AG09319 (cell line): ENCODE measurements around the gene EVI5.

ENCODE experiments used
- DNase-seq: peaks from one replicate; pipeline ENCODE4 v3.0.0-alpha.2; 2010; ENCODE audit warnings: low read depth; ENCODE audit errors: extremely low read depth
- CTCF ChIP-seq: IDR thresholded peaks from 2 replicates; pipeline ENCODE4 v1.5.1; 2011; ENCODE audit warnings: low read depth, mild to moderate bottlenecking, inconsistent platforms, low read length, moderate library complexity

Gene EVI5

DNA sequence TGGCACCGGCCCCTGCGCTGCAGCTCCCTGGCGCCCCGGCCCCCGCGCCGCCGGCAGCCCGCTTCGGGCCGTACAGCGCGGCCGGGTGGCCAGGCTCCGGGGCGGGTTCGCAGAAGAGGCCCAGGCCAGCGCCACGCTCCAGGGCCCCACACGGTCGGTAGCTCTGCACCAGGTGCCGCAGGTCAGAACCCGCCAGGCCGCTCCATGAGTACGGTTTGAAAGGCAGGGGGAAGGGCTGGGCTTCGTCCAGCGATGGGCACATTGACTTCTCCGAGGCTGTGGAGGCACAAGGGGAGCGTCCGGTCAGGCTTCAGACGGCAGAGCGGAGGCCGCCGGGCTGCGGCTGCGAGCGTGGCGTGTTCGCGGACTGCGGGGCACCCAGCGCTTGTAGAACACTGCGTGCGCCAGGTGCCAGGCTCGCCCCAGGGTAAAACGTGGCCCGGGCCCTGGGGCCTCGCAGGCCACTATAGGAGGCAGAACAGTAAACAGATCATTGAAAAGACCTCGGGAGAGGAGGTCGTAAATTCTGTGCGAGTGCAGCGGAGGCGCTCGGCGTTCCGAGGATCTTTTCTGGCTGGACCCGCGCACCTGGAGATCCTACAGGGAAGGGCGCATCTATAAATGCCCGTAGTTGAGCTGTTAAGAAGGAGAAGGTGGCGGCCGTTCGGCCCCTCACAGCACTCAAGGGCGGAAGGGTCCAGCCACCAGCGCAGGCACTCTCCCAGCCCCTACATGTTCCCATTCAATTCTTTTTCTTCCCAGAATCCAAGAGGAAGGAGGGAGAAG is 303.9 kb downstream of the EVI5 start:
- no peak for DNase-seq
- TF ChIP-seq CTCF = no peak

GRCh38 chr1:92480200-92480812 is 304.6 kb downstream of the EVI5 start:
- no peak for DNase-seq
- no peak for TF ChIP-seq CTCF

DNA sequence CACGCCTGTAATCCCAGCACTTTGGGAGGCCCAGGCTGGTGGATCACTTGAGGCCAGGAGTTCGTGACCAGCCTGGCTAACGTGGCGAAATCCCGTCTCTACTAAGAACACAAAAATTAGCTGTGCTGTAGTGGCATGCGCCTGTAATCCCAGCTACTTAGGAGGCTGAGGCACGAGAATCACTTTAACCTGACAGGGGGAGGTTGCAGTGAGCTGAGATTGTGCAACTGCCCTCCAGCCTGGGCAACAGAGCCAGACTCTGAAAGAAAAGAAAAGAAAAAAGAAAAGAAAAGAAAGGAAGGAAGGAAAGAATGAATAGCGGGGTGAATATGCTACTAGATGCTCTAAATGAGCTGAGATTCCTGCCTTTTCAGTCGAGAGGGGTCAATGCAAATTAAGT is 305.3 kb downstream of the EVI5 start:
- TF ChIP-seq CTCF = no peak
- DNase-seq = no peak

DNA sequence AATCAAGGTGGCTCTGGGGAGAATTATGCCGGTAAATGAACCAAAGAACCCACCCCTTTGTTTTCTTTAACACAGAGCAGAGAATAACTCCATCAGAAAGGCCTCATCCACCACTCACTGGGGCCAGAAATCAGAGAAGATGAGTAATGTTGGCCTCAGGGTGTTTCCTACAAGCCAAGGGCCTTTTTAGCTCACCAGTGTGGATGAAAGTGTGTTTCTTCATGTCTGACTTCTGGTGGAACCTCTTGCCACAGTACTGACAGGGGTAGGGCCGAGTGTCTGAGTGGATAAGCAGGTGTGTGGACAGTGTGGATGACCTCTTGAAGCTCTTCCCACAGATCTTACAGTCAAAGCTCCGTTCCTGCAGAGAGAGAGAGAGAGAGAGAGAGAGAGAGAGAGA is 306.5 kb downstream of the EVI5 start:
- TF ChIP-seq CTCF = no peak

DNA sequence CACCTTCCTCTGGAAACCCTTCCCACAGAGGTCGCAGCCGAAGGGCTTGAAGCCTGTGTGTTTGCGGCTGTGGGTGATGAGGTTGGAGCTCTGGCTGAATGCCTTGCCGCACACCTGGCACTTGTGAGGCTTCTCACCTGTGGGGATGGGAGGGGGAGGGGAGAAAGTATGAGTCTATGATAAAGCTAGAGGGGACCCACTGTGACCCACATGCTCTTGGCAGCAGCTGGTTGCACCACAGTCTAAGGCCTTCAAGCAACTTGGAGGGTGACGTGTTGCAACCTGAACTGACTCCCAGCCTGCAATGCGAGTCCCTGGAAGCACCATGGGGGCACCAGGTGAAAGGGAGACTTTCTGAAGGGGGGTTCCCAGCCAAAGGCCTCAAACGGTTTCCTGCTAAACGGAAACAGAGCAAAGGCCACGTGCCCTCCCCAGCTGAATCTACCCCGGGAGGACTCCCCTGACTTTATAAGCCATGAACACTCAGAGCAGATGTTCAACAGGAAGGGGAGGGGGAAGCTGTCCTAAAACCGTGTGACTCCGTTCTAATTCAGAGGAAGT is 308.8 kb downstream of the EVI5 start:
- no peak for DNase-seq
- TF ChIP-seq CTCF = no peak

More for the DNA sequence above, 306.5 kb downstream of the EVI5 start:
- DNase-seq = no peak

- DNase-seq = no peak
Observed at GRCh38 chr1:92475029-92475428, 309.9 kb downstream of the EVI5 start.

More at GRCh38 chr1:92475029-92475428, 309.9 kb downstream of the EVI5 start:
- no peak for TF ChIP-seq CTCF
